Measurements from ENCODE around the gene GPC1. TPM values are rescaled to one million over a fixed set of nuclear protein-coding genes. Genes with fewer than 3 reads are reported as not detected.

The GPC1 gene
- total and polyA plus RNA-seq, 2 donors (not counting 1 experiment from before 2014, with no cell fraction given), result 1.2 to 3.3 TPM

GRCh38 chr2:240482141-240482540 lies 46.7 kb downstream of the GPC1 start:
- no peaks in the 10 kb centered on the region for H3K27me3 ChIP-seq (replicated peaks in 1 of 4; ENCODE audit: control extremely low read depth in 1 of 4, control insufficient read depth in 3 of 4, insufficient read depth in 4 of 4, low read length in 3 of 4)
- TF ChIP-seq CTCF (IDR thresholded peaks at IDR 0.05) (no peak), EZH2 (IDR thresholded peaks at IDR 0.05; ENCODE audit: borderline replicate concordance, insufficient read depth, low read depth, low read length, poor library complexity, severe bottlenecking) (no peak)
- no peak overlapping the region for H3K27ac Mint-ChIP-seq
- POLR2A ChIA-PET, result no interaction called here
- CTCF ChIA-PET, result no interaction called here
- H4K20me1 ChIP-seq (ENCODE audit: control insufficient read depth, insufficient read depth, low read length, poor library complexity, severe bottlenecking), result no peaks in the 10 kb centered on the region
- H3K9me3 Mint-ChIP-seq (ENCODE audit: insufficient read depth), result peaks cover 3% of the 10 kb centered on the region
- H3K4me1 Mint-ChIP-seq, result no peaks in the 10 kb centered on the region
- H3K4me2 ChIP-seq (replicated peaks; ENCODE audit: low read depth, low read length, poor library complexity, severe bottlenecking), result no peak overlapping the region
- intact Hi-C loops (cut with micrococcal nuclease), result no loop called here
- H3K36me3 ChIP-seq (replicated peaks in 1 of 2; ENCODE audit: control extremely low read depth in 1 of 2, control insufficient read depth in 1 of 2, extremely low read depth in 1 of 2, insufficient read depth in 2 of 2, low read length in 1 of 2), result no peaks in the 10 kb centered on the region
- DNase-seq (no peak), ATAC-seq (ENCODE audit: low read depth) (no peak)
- H3K79me2 ChIP-seq (ENCODE audit: control insufficient read depth, insufficient read depth, low read length), result no peaks in the 10 kb centered on the region
- no peaks in the 10 kb centered on the region for H3K27me3 Mint-ChIP-seq
- H3K4me3 ChIP-seq (ENCODE audit: control extremely low read depth in 1 of 5, extremely low read depth in 1 of 5, insufficient read depth in 1 of 5, low read depth in 2 of 5, low read length in 4 of 5), result no peak overlapping the region
- H2AFZ ChIP-seq (ENCODE audit: insufficient read depth, low read depth, low read length, poor library complexity, severe bottlenecking), result no peak overlapping the region
- H3K9ac ChIP-seq (ENCODE audit: low read length), result no peak overlapping the region
- H3K4me3 Mint-ChIP-seq, result no peak overlapping the region
- H3K4me1 ChIP-seq (ENCODE audit: control insufficient read depth in 2 of 2, insufficient read depth in 2 of 2, low read length in 2 of 2), result no peaks in the 10 kb centered on the region
- H3K27ac ChIP-seq (ENCODE audit: low read length in 2 of 2), result no peak overlapping the region
- H3K9me3 ChIP-seq (ENCODE audit: control extremely low read depth in 1 of 3, control insufficient read depth in 2 of 3, insufficient read depth in 1 of 3, low read length in 2 of 3), result peaks cover 0 to 26% (median 8%) of the 10 kb centered on the region in 3 donors
- 99% methylated on average over 10 of the region's 11 CpGs for WGBS (ENCODE audit: insufficient coverage)

GRCh38 chr2:240491483-240491882 lies 56.0 kb downstream of the GPC1 start:
- Histone ChIP-seq H3K4me2 (replicated peaks; ENCODE audit: low read depth, low read length, poor library complexity, severe bottlenecking) (no peak overlapping the region), H3K27ac (ENCODE audit: low read length in 2 of 2) (no peak overlapping the region), H3K79me2 (ENCODE audit: control insufficient read depth, insufficient read depth, low read length) (no peaks in the 10 kb centered on the region), H3K27me3 (replicated peaks in 1 of 4; ENCODE audit: control extremely low read depth in 1 of 4, control insufficient read depth in 3 of 4, insufficient read depth in 4 of 4, low read length in 3 of 4) (no peaks in the 10 kb centered on the region), H3K4me3 (ENCODE audit: control extremely low read depth in 1 of 5, extremely low read depth in 1 of 5, insufficient read depth in 1 of 5, low read depth in 2 of 5, low read length in 4 of 5) (no peak overlapping the region), H3K9ac (ENCODE audit: low read length) (no peak overlapping the region), H2AFZ (ENCODE audit: insufficient read depth, low read depth, low read length, poor library complexity, severe bottlenecking) (no peak overlapping the region), H3K9me3 (ENCODE audit: control extremely low read depth in 1 of 3, control insufficient read depth in 2 of 3, insufficient read depth in 1 of 3, low read length in 2 of 3) (peaks cover 5 to 44% (median 29%) of the 10 kb centered on the region in 3 donors), H4K20me1 (ENCODE audit: control insufficient read depth, insufficient read depth, low read length, poor library complexity, severe bottlenecking) (no peaks in the 10 kb centered on the region), H3K36me3 (replicated peaks in 1 of 2; ENCODE audit: control extremely low read depth in 1 of 2, control insufficient read depth in 1 of 2, extremely low read depth in 1 of 2, insufficient read depth in 2 of 2, low read length in 1 of 2) (peaks cover 0 to 2% of the 10 kb centered on the region in 2 experiments), H3K4me1 (ENCODE audit: control insufficient read depth in 2 of 2, insufficient read depth in 2 of 2, low read length in 2 of 2) (no peaks in the 10 kb centered on the region)
- CTCF ChIA-PET, result no interaction called here
- ATAC-seq (ENCODE audit: low read depth) (no peak), DNase-seq (no peak)
- POLR2A ChIA-PET, result no interaction called here
- intact Hi-C loops (cut with micrococcal nuclease), result no loop called here
- Mint-ChIP-seq H3K27ac (no peak overlapping the region), H3K9me3 (ENCODE audit: insufficient read depth) (peaks cover 33% of the 10 kb centered on the region), H3K4me3 (no peak overlapping the region), H3K27me3 (no peaks in the 10 kb centered on the region), H3K4me1 (no peaks in the 10 kb centered on the region)
- TF ChIP-seq CTCF (IDR thresholded peaks at IDR 0.05) (no peak), EZH2 (IDR thresholded peaks at IDR 0.05; ENCODE audit: borderline replicate concordance, insufficient read depth, low read depth, low read length, poor library complexity, severe bottlenecking) (no peak)
- no CpG with 5 or more reads among the region's 2 CpGs for WGBS (ENCODE audit: insufficient coverage)
